Astrocyte of the cerebellum (primary cell): ENCODE results near the gene ADAMTSL3.

ENCODE experiments used
- DNase-seq: peaks from one replicate; pipeline ENCODE4 v3.0.0-alpha.2; 2011; ENCODE audit warnings: low read depth
- H3K4me3 ChIP-seq: 2 replicates; pipeline ENCODE4 v1.5.1; 2011; ENCODE audit warnings: mild to moderate bottlenecking, low read depth, low read length, moderate library complexity
- CTCF ChIP-seq: IDR thresholded peaks from 2 replicates; pipeline ENCODE4 v1.5.1; 2012; ENCODE audit warnings: low read length, low read depth, moderate library complexity, mild to moderate bottlenecking; ENCODE audit errors: missing control alignments
- in situ Hi-C: cut with HindIII; loops from 2 replicates; pipeline ENCODE4 v1.10.0; 2017; ENCODE audit warnings: low sequenced_read_pairs

Gene ADAMTSL3

GRCh38 chr15:83655237-83655616 lies 1.3 kb downstream of the ADAMTSL3 start:
- H3K4me3 ChIP-seq, result no peak overlapping the region
- in situ Hi-C loops, result no loop called here
- DNase-seq, result no peak
- no peak for TF ChIP-seq CTCF

- no peak overlapping the region for H3K4me3 ChIP-seq
- no peak for TF ChIP-seq CTCF
- no peak for DNase-seq
- in situ Hi-C loops, result no loop called here
Measured at GRCh38 chr15:83656192-83656591, 2.3 kb downstream of the ADAMTSL3 start.

- no peak for TF ChIP-seq CTCF
- H3K4me3 ChIP-seq, result no peak overlapping the region
- in situ Hi-C loops, result no loop called here
- no peak for DNase-seq
Measured at GRCh38 chr15:83656943-83657528, 3.1 kb downstream of the ADAMTSL3 start.

- no peak for TF ChIP-seq CTCF
Measured at GRCh38 chr15:83657549-83657948, 3.6 kb downstream of the ADAMTSL3 start.

GRCh38 chr15:83658430-83659416 lies 4.8 kb downstream of the ADAMTSL3 start:
- TF ChIP-seq CTCF, result no peak
- DNase-seq, result no peak
- in situ Hi-C loops, result no loop called here
- no peak overlapping the region for H3K4me3 ChIP-seq

More at GRCh38 chr15:83657549-83657948, 3.6 kb downstream of the ADAMTSL3 start:
- DNase-seq, result no peak
- H3K4me3 ChIP-seq, result no peak overlapping the region
- in situ Hi-C loops, result no loop called here

- no peak overlapping the region for H3K4me3 ChIP-seq
- no peak for DNase-seq
- TF ChIP-seq CTCF, result no peak
- in situ Hi-C loops, result no loop called here
Measured at GRCh38 chr15:83659417-83659812, 5.5 kb downstream of the ADAMTSL3 start.
